AML-193 (cell line): ENCODE measurements around the gene TOM1L2.

Source experiments
- DNase-seq, 2 experiments: peaks; one replicate each; lab custom pipeline; 2025; lab: John Stamatoyannopoulos, UW

TOM1L2 gene

GRCh38 chr17:17899486-17899885 lies 72.7 kb downstream of the TOM1L2 start:
- DNase-seq, result no peak

- no peak for DNase-seq
Observed at GRCh38 chr17:17898673-17899072, 73.5 kb downstream of the TOM1L2 start.

GRCh38 chr17:17897442-17897841 lies 74.8 kb downstream of the TOM1L2 start:
- DNase-seq, result no peak

GRCh38 chr17:17896746-17897145 lies 75.5 kb downstream of the TOM1L2 start:
- DNase-seq, result no peak

- DNase-seq, result no peak
Observed at GRCh38 chr17:17893801-17894644, 78.2 kb downstream of the TOM1L2 start.

- DNase-seq, result no peak
Observed at GRCh38 chr17:17892731-17893130, 79.5 kb downstream of the TOM1L2 start.

GRCh38 chr17:17892009-17892408 lies 80.2 kb downstream of the TOM1L2 start:
- no peak for DNase-seq

- DNase-seq, result peak; percentile 5 to 23
Observed at GRCh38 chr17:17890773-17891759, 81.1 kb downstream of the TOM1L2 start.

- DNase-seq, result no peak
Observed at GRCh38 chr17:17889922-17890321, 82.3 kb downstream of the TOM1L2 start.

- DNase-seq, result no peak
Observed at GRCh38 chr17:17888821-17889220, 83.4 kb downstream of the TOM1L2 start.

- DNase-seq, result no peak
Observed at GRCh38 chr17:17888371-17888770, 83.8 kb downstream of the TOM1L2 start.

GRCh38 chr17:17887752-17888304 lies 84.4 kb downstream of the TOM1L2 start:
- no peak for DNase-seq

- DNase-seq, result no peak
Observed at GRCh38 chr17:17886726-17887125, 85.5 kb downstream of the TOM1L2 start.

GRCh38 chr17:17886226-17886625 lies 86.0 kb downstream of the TOM1L2 start:
- no peak for DNase-seq

- no peak for DNase-seq
Observed at GRCh38 chr17:17884391-17885357, 87.5 kb downstream of the TOM1L2 start.

- DNase-seq, result no peak
Observed at GRCh38 chr17:17883801-17884200, 88.4 kb downstream of the TOM1L2 start.

GRCh38 chr17:17882082-17882581 lies 90.1 kb downstream of the TOM1L2 start:
- DNase-seq, result no peak

GRCh38 chr17:17880577-17881196 lies 91.5 kb downstream of the TOM1L2 start:
- no peak for DNase-seq

- DNase-seq, result no peak
Observed at GRCh38 chr17:17877529-17878358, 94.5 kb downstream of the TOM1L2 start.
